Right hindlimb (tissue), 1 donor: ENCODE measurements around the gene GNG4.
"Not testable (repeated sequence)": the region's sequence is repeated elsewhere in the genome, so short reads cannot be mapped to it uniquely, and the experiment has no call there.

Experiments
- DNase-seq: peaks from one replicate; pipeline ENCODE4 v3.0.0-alpha.2; 2018

GNG4 gene

GRCh38 chr1:235648954-235649367, 623 bp downstream of the GNG4 start:
- peak; percentile 75 for DNase-seq

- DNase-seq, result peak; percentile 36
Observed at GRCh38 chr1:235648407-235648907, 1.1 kb downstream of the GNG4 start.

- not testable (repeated sequence) for DNase-seq
Observed at GRCh38 chr1:235647537-235647936, 2.0 kb downstream of the GNG4 start.

- DNase-seq, result no peak
Observed at GRCh38 chr1:235646463-235646862, 3.1 kb downstream of the GNG4 start.

GRCh38 chr1:235644693-235645305, 4.8 kb downstream of the GNG4 start:
- DNase-seq, result no peak

- DNase-seq, result no peak
Observed at GRCh38 chr1:235643837-235644692, 5.5 kb downstream of the GNG4 start.

- no peak for DNase-seq
Observed at GRCh38 chr1:235642943-235643371, 6.6 kb downstream of the GNG4 start.

- no peak for DNase-seq
Observed at GRCh38 chr1:235642011-235642942, 7.3 kb downstream of the GNG4 start.

GRCh38 chr1:235640580-235640979, 9.0 kb downstream of the GNG4 start:
- DNase-seq, result no peak

- no peak for DNase-seq
Observed at GRCh38 chr1:235639226-235640205, 10.1 kb downstream of the GNG4 start.

- DNase-seq, result not testable (repeated sequence)
Observed at GRCh38 chr1:235638612-235639011, 11.0 kb downstream of the GNG4 start.

- DNase-seq, result no peak
Observed at GRCh38 chr1:235637756-235638534, 11.6 kb downstream of the GNG4 start.

- no peak for DNase-seq
Observed at GRCh38 chr1:235635938-235636662, 13.5 kb downstream of the GNG4 start.

GRCh38 chr1:235632506-235633401, 16.8 kb downstream of the GNG4 start:
- no peak for DNase-seq

GRCh38 chr1:235631816-235632215, 17.8 kb downstream of the GNG4 start:
- no peak for DNase-seq

GRCh38 chr1:235628316-235629005, 21.1 kb downstream of the GNG4 start:
- no peak for DNase-seq

GRCh38 chr1:235625831-235626230, 23.8 kb downstream of the GNG4 start:
- no peak for DNase-seq

GRCh38 chr1:235625340-235625739, 24.2 kb downstream of the GNG4 start:
- no peak for DNase-seq
